Measurements from ENCODE around the gene LRRC2. TPM values are rescaled to one million over a fixed set of nuclear protein-coding genes. Genes with fewer than 3 reads are reported as not detected.

LRRC2 gene
- total RNA-seq, 1 experiment from 2014 or later: 0.26 TPM

DNA sequence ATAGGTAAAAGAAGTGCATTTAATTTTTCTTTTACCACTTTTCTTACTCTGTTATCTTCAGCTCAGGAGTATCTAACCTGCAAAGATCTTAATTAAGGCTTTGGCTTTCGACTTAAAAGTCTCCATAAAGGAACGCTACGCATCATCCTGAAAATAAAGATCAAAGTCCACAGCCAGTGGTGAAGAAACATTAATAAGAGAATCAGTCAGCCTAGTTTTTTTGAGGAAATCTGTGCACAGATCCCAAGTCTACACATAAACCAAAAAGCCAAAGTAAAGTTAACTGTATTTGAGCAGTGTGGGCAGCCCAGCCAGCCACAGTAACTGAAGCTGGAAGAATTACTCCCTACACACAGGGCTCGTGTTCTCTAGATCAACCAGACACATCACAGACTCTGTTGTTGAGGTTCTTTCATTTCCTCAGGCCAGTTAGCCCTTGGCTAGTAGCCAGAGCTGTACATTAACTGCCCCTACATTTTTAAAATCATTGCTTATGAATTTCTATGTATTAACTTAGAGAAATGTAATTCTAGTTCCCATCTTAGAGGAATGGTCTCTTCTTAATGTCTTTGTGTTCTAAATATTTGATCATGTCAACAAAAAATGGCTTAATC, 6.9 kb downstream of the LRRC2 start:
- Histone ChIP-seq H3F3A (ENCODE audit: low read length, unreplicated experiment) (no peaks in the 10 kb centered on the region), H3K9me3 (ENCODE audit: low read length) (no peaks in the 10 kb centered on the region), H3K4me3 (ENCODE audit: low read length) (peak overlapping the region; percentile 71), H3K27me3 (ENCODE audit: low read length) (no peaks in the 10 kb centered on the region), H3K27ac (ENCODE audit: low read length) (no peak overlapping the region), H4K20me1 (ENCODE audit: low read length) (no peaks in the 10 kb centered on the region), H3K79me2 (ENCODE audit: low read length) (no peaks in the 10 kb centered on the region), H3K9me2 (replicated peaks; ENCODE audit: low read length) (no peaks in the 10 kb centered on the region), H3K9ac (ENCODE audit: low read length) (0 out of 2 replicates have a peak overlapping the region, but pooled peaks have one; percentile 62), H2AFZ (ENCODE audit: low read length) (peak overlapping the region; percentile 98; the same call in 1 of the 2 replicates), H3K4me1 (ENCODE audit: insufficient read depth, low read length) (peaks cover 31% of the 10 kb centered on the region), H3K36me3 (ENCODE audit: low read depth, low read length) (no peaks in the 10 kb centered on the region), H3K4me2 (ENCODE audit: low read length) (peak overlapping the region; percentile 94)
- no TSS peak for BruUV-seq (replicated peaks)
- CTCF ChIA-PET: interaction anchor here (0.8 to 3.4 kb wide), 5 partner anchors 32 to 130 kb away, joined by 4 to 112 read pairs (median 6); no protein-coding TSS in a partner anchor
- no peak for TF ChIP-seq EZH2phosphoT487 (IDR thresholded peaks at IDR 0.05; ENCODE audit: borderline replicate concordance, low read length)
- TF ChIP-seq EZH2 (IDR thresholded peaks at IDR 0.05; ENCODE audit: low read length, unreplicated experiment): no peak
- TF ChIP-seq CTCF (conservative IDR thresholded peaks at IDR 0.05; ENCODE audit: low read depth, low read length): no peak
- POLR2A ChIA-PET (ENCODE audit: unreplicated experiment): no interaction called here
- ATAC-seq (no peak), DNase-seq (no peak)
- intact Hi-C loops (cut with micrococcal nuclease): loop anchor here (2.0 kb wide), 2 partner anchors 130 to 180 kb away; no protein-coding TSS in a partner anchor

GRCh38 chr3:46558184-46559043, 7.7 kb downstream of the LRRC2 start:
- peak overlapping the region; percentile 71 for H3K4me3 ChIP-seq (ENCODE audit: low read length)
- peak overlapping the region; percentile 94 for H3K4me2 ChIP-seq (ENCODE audit: low read length)
- peaks cover 33% of the 10 kb centered on the region for H3K4me1 ChIP-seq (ENCODE audit: insufficient read depth, low read length)
- no peaks in the 10 kb centered on the region for H3F3A ChIP-seq (ENCODE audit: low read length, unreplicated experiment)
- H3K27ac ChIP-seq (ENCODE audit: low read length): peak overlapping the region; percentile 40
- no peaks in the 10 kb centered on the region for H4K20me1 ChIP-seq (ENCODE audit: low read length)
- ChIA-PET POLR2A (ENCODE audit: unreplicated experiment) (interaction anchor here (0.6 kb wide), 1 partner anchor 366 kb away, joined by 5 read pairs; no protein-coding TSS in a partner anchor), CTCF (interaction anchor here (0.5 to 3.4 kb wide), 11 partner anchors 16 to 813 kb away, joined by 3 to 112 read pairs (median 5); no protein-coding TSS in a partner anchor)
- BruUV-seq (replicated peaks): TSS peak; percentile 77
- no peaks in the 10 kb centered on the region for H3K27me3 ChIP-seq (ENCODE audit: low read length)
- no peaks in the 10 kb centered on the region for H3K9me2 ChIP-seq (replicated peaks; ENCODE audit: low read length)
- ATAC-seq (peak; percentile 94), DNase-seq (peak; percentile 98)
- peak overlapping the region; percentile 98 for H2AFZ ChIP-seq (ENCODE audit: low read length)
- H3K36me3 ChIP-seq (ENCODE audit: low read depth, low read length): no peaks in the 10 kb centered on the region
- no peaks in the 10 kb centered on the region for H3K79me2 ChIP-seq (ENCODE audit: low read length)
- H3K9ac ChIP-seq (ENCODE audit: low read length): peak overlapping the region; percentile 62
- no peaks in the 10 kb centered on the region for H3K9me3 ChIP-seq (ENCODE audit: low read length)
- intact Hi-C loops (cut with micrococcal nuclease): loop anchor here (1.0 to 2.0 kb wide), 4 partner anchors 70 to 180 kb away; no protein-coding TSS in a partner anchor
- TF ChIP-seq EZH2 (IDR thresholded peaks at IDR 0.05; ENCODE audit: low read length, unreplicated experiment) (no peak), CTCF (conservative IDR thresholded peaks at IDR 0.05; ENCODE audit: low read depth, low read length) (peak; percentile 96)

All from PC-3 (cell line).